Inflammatory macrophage treated with lipopolysaccharide for 4 hours (primary cell): ENCODE results near the gene MPL.

ENCODE experiments used
- DNase-seq: peaks from one replicate; pipeline ENCODE4 v3.0.0-alpha.2; 2020

Gene MPL

GRCh38 chr1:43337588-43337987 is at the start of gene MPL:
TSS of gene MPL (plus strand) at chr1:43337818. CDS start at chr1:43337849, 31 bp downstream.
- DNase-seq, result no peak

GRCh38 chr1:43288058-43288784 is 49.4 kb upstream of the MPL start:
- no peak for DNase-seq

GRCh38 chr1:43288785-43289706 is 48.6 kb upstream of the MPL start:
- DNase-seq, result no peak

GRCh38 chr1:43292216-43292615 is 45.4 kb upstream of the MPL start:
- DNase-seq, result no peak

GRCh38 chr1:43292679-43293078 is 44.9 kb upstream of the MPL start:
- peak; percentile 21 for DNase-seq

GRCh38 chr1:43293176-43293575 is 44.4 kb upstream of the MPL start:
- no peak for DNase-seq

GRCh38 chr1:43293896-43294760 is 43.5 kb upstream of the MPL start:
- peak; percentile 54 for DNase-seq

GRCh38 chr1:43294761-43295160 is 42.9 kb upstream of the MPL start:
- DNase-seq, result no peak

GRCh38 chr1:43296207-43296606 is 41.4 kb upstream of the MPL start:
- no peak for DNase-seq

- no peak for DNase-seq
Measured at GRCh38 chr1:43298055-43298454, 39.6 kb upstream of the MPL start.

- DNase-seq, result no peak
Measured at GRCh38 chr1:43299101-43299500, 38.5 kb upstream of the MPL start.

GRCh38 chr1:43300378-43301094 is 37.1 kb upstream of the MPL start, which contains the start of gene TIE1:
TSS of gene TIE1 (plus strand) at chr1:43300982. CDS start at chr1:43301072, 90 bp downstream.
- no peak for DNase-seq

GRCh38 chr1:43302201-43302600 is 35.4 kb upstream of the MPL start:
- no peak for DNase-seq

GRCh38 chr1:43302721-43303470 is 34.7 kb upstream of the MPL start:
- no peak for DNase-seq

- DNase-seq, result no peak
Measured at GRCh38 chr1:43303471-43304313, 33.9 kb upstream of the MPL start.

GRCh38 chr1:43304314-43304681 is 33.3 kb upstream of the MPL start:
- DNase-seq, result no peak

GRCh38 chr1:43304771-43305300 is 32.8 kb upstream of the MPL start:
- DNase-seq, result no peak

GRCh38 chr1:43305461-43305860 is 32.2 kb upstream of the MPL start:
- DNase-seq, result no peak

- no peak for DNase-seq
Measured at GRCh38 chr1:43305926-43306687, 31.5 kb upstream of the MPL start.
